Ovary (tissue), 3 donors: ENCODE measurements around the gene APBB1.

Experiments used
- EP300 ChIP-seq: sonication (generic); formaldehyde crosslinking; IDR thresholded peaks from one replicate; pipeline ENCODE4 v1.6.1; 2017; ENCODE audit warnings: antibody characterized with exemption
- POLR2A ChIP-seq: fragments of 450-650 bp; IDR thresholded peaks from one replicate; pipeline ENCODE4 v1.6.1; 2017; ENCODE audit warnings: antibody characterized with exemption, mild to moderate bottlenecking, moderate library complexity
- TF ChIP-seq, protein P1 (sequence below), 3 donors: fragments of 450-650 bp in 2 of 3; fragments of 200-600 bp in 1 of 3; IDR thresholded peaks; one replicate each; pipeline versions ENCODE4 v1.5.1 to v1.8.0; 2016 to 2022; ENCODE audit warnings: antibody characterized with exemption in 3 of 3, mild to moderate bottlenecking in 1 of 3
- donor health status: DM: no; HTN: no; CAD: no.

- TF ChIP-seq, protein P1, sequence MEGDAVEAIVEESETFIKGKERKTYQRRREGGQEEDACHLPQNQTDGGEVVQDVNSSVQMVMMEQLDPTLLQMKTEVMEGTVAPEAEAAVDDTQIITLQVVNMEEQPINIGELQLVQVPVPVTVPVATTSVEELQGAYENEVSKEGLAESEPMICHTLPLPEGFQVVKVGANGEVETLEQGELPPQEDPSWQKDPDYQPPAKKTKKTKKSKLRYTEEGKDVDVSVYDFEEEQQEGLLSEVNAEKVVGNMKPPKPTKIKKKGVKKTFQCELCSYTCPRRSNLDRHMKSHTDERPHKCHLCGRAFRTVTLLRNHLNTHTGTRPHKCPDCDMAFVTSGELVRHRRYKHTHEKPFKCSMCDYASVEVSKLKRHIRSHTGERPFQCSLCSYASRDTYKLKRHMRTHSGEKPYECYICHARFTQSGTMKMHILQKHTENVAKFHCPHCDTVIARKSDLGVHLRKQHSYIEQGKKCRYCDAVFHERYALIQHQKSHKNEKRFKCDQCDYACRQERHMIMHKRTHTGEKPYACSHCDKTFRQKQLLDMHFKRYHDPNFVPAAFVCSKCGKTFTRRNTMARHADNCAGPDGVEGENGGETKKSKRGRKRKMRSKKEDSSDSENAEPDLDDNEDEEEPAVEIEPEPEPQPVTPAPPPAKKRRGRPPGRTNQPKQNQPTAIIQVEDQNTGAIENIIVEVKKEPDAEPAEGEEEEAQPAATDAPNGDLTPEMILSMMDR (IDR thresholded peaks at IDR 0.05) = no peak
- TF ChIP-seq POLR2A (no peak), EP300 (no peak)
Measured at GRCh38 chr11:6356503-6357055, 62.3 kb downstream of the APBB1 start.
